Fibroblast of mammary gland (primary cell): Measurements from ENCODE around the gene SIRPG.

Source experiments
- DNase-seq: peaks from one replicate; pipeline ENCODE4 v3.0.0-alpha.2; 2010; ENCODE audit warnings: low read depth
- H3K4me3 ChIP-seq: 2 replicates; pipeline ENCODE4 v1.5.1; 2011; ENCODE audit warnings: low read depth, mild to moderate bottlenecking, low read length, moderate library complexity; ENCODE audit not compliant: control insufficient read depth
- TF ChIP-seq, protein P1 (sequence below): conservative IDR thresholded peaks from 2 replicates; pipeline ENCODE4 v1.5.1; 2011; ENCODE audit warnings: low read depth, low read length, inconsistent platforms; ENCODE audit not compliant: control insufficient read depth, insufficient read depth

The SIRPG gene

DNA sequence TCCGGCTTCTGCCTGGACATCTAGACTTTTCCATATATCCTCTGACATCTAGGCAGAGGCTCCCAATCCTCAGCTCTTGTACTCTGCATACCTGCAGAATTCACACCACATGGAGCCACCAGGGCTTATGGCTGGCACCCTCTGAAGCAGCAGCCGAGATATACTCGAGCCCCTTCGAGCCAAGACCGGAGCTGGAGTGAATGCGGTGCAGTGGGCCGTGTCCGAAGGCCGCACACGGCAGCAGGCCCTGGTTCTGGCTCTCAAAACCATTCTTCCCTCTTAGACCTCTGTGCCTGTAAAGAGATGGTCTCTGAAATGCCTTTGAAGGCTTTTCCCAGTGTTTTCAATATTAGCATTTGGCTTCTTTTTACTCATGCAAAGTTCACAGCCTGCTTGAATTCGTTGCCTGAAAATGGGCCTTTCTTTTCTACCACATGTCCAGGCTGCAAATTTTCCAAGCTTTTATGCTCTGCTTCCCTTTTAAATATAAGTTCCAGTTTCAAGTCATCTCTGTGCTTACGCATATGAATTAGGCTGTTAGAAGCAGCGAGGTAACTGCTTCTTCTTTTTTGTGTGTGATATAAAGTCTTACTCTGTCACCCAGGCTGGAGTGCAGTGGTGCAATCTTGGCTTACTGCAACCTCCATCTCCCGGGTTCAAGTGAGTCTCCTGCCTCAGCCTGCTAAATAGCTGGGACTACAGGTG is 33.9 kb downstream of the SIRPG start:
- no peak for DNase-seq
- TF ChIP-seq, protein P1, sequence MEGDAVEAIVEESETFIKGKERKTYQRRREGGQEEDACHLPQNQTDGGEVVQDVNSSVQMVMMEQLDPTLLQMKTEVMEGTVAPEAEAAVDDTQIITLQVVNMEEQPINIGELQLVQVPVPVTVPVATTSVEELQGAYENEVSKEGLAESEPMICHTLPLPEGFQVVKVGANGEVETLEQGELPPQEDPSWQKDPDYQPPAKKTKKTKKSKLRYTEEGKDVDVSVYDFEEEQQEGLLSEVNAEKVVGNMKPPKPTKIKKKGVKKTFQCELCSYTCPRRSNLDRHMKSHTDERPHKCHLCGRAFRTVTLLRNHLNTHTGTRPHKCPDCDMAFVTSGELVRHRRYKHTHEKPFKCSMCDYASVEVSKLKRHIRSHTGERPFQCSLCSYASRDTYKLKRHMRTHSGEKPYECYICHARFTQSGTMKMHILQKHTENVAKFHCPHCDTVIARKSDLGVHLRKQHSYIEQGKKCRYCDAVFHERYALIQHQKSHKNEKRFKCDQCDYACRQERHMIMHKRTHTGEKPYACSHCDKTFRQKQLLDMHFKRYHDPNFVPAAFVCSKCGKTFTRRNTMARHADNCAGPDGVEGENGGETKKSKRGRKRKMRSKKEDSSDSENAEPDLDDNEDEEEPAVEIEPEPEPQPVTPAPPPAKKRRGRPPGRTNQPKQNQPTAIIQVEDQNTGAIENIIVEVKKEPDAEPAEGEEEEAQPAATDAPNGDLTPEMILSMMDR = no peak
- no peak overlapping the region for H3K4me3 ChIP-seq

DNA sequence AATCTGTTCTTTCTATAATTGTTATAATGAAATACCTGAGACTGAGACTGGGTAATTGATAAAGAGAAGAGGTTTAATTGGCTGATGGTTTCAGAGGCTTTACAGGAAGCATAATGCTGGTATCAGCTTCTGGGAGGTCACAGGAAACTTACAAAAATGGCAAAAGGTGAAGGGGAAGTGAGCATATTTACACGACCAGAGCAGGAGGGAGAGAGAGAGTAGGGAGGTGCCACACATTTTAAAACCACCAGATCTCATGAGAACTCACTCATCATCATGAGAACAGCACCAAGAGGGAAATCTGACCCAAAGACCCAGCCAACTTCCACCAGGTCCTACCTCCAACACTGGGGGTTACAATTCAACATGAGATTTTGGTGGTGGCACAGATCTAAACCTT is 35.1 kb downstream of the SIRPG start:
- TF ChIP-seq, protein P1 = no peak
- no peak for DNase-seq
- no peak overlapping the region for H3K4me3 ChIP-seq

DNA sequence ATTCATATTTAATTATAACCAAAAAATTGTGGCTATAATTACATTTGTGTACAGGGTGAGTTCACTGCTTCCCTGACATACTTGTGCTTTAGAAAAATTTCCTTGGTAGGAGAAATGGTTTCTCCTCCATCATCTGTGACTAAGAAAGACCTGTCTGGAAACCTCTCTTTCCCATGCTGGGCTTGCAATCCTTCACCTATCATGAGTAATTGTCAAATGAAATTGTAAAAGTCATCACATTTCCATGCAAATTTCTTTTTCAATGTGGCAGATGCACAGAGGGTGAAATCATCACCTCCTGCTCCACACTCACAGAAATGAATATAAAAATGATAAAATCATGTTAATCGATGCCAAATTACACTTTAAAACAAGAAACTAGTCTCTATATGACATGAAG is 36.3 kb downstream of the SIRPG start:
- no peak for DNase-seq
- TF ChIP-seq, protein P1 = no peak
- H3K4me3 ChIP-seq = no peak overlapping the region

DNA sequence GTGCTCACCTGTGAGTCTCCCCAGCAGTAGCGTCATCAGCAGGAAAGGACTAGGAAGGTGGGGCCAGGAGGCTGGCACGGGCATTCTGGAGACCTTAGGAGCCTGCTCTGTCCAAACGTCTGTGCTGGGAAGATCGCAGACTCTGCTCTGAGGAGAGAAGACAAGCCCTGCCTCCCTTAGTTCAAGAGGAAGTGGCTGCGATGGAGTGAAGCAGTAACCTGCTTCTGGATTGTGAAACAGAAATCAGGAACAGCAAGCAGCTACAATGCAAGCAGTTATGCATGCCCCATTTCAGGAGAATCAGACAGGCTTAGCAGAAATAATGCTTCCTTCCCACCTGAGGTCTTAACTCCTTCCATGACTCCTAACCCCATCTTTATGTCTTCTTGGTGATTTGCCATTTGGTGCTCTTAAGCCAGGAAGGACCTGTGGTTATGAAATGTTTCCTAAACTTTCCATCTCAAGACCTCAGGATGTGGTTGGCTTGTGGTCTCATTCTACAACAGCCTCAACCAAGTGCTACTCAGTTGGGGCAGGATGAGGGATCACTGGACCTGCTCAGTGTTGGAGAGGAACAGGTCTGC is 37.6 kb downstream of the SIRPG start, which contains the start of gene SIRPB1:
TSS of gene SIRPB1 (minus strand) at position 149 of the 584 bp plus-strand sequence. CDS start at position 84, 65 bp downstream.
- TF ChIP-seq, protein P1 = no peak
- DNase-seq = no peak
- no peak within 1 kb of the TSS for H3K4me3 ChIP-seq

DNA sequence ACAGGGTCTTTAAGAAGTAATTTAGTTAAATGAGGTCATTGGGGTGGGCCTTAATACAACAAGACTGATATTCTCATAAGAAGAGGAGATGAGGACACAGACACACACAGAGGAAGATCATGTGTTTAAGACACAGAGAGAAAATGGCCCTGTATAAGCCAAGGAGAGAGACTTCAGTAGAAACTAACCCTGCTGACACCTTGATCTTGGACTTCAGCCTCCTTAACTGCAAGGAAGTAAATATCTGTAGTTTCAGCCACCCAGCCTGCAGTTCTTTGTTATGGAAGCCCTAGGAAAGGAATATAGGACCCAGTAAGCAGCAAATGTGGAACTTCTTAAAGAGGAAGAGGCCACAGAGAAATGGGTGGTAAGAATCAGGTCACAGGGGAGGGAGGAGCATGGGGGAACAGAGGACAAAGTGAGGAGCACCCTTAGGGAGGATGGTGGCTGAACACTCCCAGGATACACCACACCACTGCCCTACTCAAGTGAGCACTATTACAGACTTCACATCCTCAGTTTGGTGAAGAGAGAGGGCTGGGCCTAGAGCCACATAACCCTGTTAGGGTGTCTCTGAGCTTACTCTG is 38.5 kb downstream of the SIRPG start:
- no peak overlapping the region for H3K4me3 ChIP-seq
- TF ChIP-seq, protein P1 = no peak
- no peak for DNase-seq

DNA sequence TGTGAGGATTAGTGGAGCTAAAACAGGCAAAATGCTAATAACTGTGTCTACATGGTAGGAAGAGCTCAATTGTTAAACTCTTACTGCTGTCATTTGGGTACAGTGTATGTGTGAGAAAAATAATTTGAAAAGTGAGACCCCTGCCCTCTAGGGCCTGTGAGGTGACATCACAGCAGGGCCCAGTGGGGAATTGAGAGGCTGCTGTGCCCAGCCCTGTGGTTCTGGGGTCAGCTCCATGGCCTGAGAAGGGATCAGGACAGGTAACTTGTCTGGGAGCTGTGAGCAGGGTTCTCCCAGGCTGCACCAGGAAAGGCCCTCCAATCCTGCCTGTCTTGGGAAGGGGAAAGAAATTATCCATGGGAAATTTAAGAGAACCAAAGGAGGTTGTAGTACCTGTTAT is 39.1 kb downstream of the SIRPG start:
- TF ChIP-seq, protein P1 = no peak
- H3K4me3 ChIP-seq = no peak overlapping the region
- DNase-seq = no peak
